Stimulated activated CD4-positive, alpha-beta T cell treated with anti-CD3 and anti-CD28 coated beads, TNF-alpha, amount 100 ng/mL, for 4 hours (primary cell): ENCODE measurements around the gene TTR.

Experiments
- DNase-seq, 3 experiments: peaks; one replicate each; pipeline ENCODE4 v3.0.0-alpha.2; 2020; ENCODE audit warnings: low read depth in 3 of 3

The TTR gene

GRCh38 chr18:31616586-31616985 lies 24.9 kb downstream of the TTR start:
- no peak for DNase-seq

GRCh38 chr18:31617031-31617717 lies 25.5 kb downstream of the TTR start:
- DNase-seq, result no peak

DNA sequence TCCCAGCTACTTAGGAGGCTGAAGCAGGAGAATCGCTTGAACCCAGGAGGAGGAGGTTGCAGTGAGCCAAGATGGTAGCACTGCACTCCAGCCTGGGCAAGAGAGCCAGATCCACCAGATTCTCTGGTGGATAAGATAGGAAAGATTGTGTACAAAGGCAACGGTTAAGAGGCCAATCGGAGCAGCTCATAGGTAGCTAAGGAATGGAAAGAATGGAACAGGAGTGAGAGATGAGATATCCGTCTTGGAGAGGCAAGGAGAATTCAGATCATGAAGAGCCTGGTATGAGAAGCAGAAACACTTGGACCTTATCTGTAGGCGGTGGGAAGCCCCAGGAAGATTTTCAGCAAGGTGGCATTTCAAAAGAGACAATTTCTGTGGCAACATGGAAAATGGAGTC lies 27.1 kb downstream of the TTR start:
- no peak for DNase-seq

DNA sequence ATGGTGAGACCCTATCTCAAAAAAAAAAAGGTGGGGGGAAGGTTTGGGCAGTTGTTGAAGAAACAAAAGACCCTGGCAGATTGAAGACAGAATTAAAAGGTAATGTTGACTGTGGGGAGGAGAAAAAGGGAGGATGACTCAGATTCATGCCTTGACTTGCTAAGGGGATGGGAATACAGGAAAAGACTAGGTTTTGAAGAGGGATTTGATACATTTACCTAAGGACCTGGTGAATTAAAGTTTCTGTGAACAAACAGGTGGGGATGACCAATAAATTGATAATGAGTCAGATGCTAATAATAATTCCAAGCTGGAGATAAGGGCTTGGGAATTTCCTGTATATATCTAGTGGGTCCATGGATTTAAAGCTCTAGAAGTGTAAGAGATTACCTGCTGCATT lies 27.6 kb downstream of the TTR start:
- DNase-seq, result no peak

GRCh38 chr18:31624892-31625640 lies 33.4 kb downstream of the TTR start:
- no peak for DNase-seq

GRCh38 chr18:31626409-31626808 lies 34.7 kb downstream of the TTR start:
- no peak for DNase-seq

- DNase-seq, result no peak
These were observed 38.9 kb downstream of the TTR start for GRCh38 chr18:31630549-31630948.

DNA sequence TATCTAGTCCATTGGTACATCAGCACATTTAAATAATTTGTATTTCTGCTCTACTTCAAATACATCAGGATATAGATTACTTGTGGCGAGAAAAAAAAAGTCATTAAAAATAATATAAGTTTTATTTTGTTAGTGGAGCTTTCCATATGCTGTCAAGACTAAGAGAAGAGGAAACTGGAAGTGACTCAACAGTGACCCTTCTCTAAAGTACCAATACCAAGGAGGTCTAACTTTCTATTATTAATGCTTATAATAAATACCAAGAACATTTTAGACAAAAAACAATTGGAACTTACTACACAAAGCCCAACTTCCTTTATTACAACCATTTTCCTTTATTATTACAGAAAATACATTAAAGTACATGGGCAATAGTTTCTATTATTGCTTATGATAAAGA lies 39.8 kb downstream of the TTR start:
- DNase-seq, result no peak

DNA sequence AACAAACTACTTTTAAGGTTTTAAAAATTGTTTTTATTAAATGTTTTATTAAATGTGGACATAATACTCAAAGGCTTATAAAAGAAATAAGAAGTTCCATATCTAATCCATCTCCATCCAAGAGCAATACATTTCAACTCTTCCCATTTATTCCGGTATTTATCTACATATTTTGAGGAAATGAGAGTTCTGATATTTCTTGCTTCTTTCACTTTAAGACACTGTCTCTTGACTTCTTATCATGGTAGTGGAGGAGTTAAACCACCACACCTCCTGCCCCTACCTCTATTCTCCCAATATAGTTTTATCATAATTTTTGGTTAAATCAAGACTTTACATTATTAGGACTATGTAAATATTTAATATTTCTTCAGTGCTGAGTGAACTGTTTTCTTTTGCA lies 40.7 kb downstream of the TTR start:
- no peak for DNase-seq

- no peak for DNase-seq
These were observed 42.0 kb downstream of the TTR start for GRCh38 chr18:31633392-31634330.

DNA sequence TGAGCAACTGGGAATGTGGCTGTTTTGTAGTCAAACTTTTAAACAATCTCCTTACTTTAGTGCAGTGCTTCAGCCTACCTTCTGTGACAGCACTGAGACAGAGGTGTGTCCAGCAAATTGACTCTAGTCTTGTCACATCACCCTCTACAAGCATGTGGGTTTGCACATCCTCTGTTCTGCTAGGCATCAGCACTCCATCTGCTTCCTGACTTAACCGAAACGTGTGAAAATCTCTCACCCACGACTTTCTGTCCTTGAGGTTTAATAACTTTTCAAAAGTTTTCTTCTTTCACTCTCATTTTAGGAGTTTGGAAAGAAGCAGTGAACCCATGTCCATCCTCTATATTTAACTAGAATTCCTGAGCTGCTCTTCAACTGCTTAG lies 42.6 kb downstream of the TTR start:
- DNase-seq, result no peak

- no peak for DNase-seq
These were observed 44.7 kb downstream of the TTR start for GRCh38 chr18:31636387-31636786.

DNA sequence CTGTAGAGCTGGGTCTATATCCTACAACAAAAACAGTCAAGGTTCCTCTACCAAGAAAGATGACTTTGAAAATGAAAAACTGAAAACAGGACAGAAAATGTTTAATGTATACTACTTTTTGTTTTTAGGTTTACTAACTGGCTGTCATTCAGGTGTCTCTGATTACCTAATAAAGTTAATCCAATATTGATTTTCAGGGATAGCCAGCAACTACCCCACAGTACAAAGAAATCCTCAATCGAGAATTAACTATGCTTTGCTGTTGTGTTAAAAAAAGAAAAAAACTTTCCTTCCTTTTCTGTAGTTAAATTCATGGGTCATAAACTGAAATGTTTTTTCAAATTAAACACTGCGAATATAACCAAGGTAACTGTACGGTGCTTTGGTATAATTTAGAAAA lies 45.8 kb downstream of the TTR start:
- no peak for DNase-seq

DNA sequence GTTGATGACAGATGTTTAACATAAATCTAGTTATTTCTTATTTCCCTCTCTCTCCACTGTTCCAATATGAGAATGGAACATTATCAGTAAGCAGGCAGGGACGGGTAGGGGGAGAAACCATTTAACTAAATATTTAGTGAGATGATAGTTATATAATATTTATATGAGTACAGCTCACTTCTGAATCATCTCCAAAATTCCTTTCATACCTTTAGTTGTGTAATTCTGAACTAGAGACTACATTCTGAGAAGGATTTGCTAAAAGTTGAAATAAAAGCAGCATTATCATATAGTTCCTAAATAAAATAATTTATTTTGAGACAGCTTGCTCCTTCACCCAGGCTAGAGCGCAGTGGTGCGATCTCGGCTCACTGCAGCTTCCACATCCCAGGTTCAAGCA lies 51.3 kb downstream of the TTR start:
- DNase-seq, result no peak

- no peak for DNase-seq
These were observed 53.7 kb downstream of the TTR start for GRCh38 chr18:31645411-31645810.

DNA sequence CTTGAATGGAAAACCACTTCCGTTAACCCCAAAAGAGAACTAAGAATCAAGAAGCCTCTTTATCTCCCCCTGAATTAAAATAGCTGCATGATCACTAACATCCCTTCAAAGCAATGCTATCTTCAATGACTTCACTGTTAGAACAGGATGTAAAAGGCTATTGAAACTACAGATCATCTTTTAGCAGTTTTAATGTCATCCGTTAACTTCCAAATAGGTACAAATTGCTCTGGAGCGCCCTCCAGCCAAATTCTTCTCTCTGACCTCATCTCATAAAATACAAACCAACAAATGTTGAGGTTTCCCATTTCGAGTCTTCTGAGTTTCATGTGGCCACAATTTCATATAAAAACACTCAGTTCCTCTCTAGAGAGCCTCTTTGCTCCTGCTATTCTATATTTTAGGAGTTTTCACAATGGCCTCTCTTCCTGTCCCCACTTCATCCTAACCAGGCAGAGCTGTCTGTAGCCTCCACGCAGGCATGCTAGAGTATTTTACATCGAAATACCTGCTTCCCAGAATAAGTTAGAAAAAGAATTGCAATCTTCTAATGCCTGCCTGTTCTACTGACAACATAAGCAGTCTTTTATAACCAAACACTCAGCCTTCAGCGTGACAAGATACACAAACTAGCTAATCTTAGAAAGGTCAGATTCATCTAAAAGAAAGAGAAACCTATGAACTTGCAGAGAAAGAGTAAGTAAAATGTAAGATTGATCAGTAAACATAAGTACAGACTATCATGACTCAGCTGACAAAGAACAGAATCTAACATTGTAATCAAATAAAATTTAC lies 54.9 kb downstream of the TTR start:
- no peak for DNase-seq

DNA sequence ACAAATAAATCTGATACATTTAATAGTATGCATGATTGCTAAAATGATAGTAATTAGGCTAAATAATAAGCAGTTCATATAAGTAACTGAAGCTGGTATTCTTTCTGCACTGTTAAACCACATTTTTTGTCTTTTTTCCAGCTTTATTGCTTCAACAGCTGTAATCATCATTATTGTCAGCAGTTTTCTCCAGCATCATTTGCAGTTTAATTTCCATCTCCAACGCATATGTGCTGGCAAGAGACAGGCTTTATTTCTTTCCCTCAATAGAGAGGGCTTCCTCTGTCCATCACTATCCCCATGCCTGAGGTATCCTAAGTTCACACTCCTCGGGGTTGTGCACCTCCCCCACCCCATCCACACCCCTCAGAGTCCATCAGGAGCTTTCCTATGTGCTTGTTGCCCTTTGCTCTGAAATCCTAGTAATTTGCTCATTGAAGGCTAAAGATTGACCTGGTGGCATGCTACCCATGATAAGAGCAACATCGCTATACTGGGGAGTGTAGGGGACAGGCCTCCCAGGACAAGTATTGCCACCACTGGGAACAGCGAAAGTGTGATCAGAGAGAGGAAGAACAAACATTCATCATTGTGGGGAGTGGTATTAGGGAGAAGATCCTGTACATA lies 55.6 kb downstream of the TTR start:
- DNase-seq, result no peak
